Stimulated activated CD4-positive, alpha-beta T cell treated with anti-CD3 and anti-CD28 coated beads, Interleukin-1b, Interleukin-23, amount 100 ng/mL, for 24 hours (primary cell): ENCODE results near the gene TNFRSF14.

Experiments used
- DNase-seq, 4 experiments: peaks; one replicate each; pipeline ENCODE4 v3.0.0-alpha.2; 2020; ENCODE audit warnings: low read depth in 4 of 4, low spot score in 1 of 4

Gene TNFRSF14

GRCh38 chr1:2556277-2556677, at the start of gene TNFRSF14:
TSS of gene TNFRSF14 (plus strand) at chr1:2556371. CDS start at chr1:2556665, 294 bp downstream.
- peak in 3 of 4 experiments; percentile 41 to 49 (median 46) for DNase-seq

- DNase-seq: no peak
Observed at GRCh38 chr1:2506901-2507565, 49.1 kb upstream of the TNFRSF14 start.

- no peak for DNase-seq
Observed at GRCh38 chr1:2507744-2508155, 48.4 kb upstream of the TNFRSF14 start.

- no peak for DNase-seq
Observed at GRCh38 chr1:2508180-2508579, 48.0 kb upstream of the TNFRSF14 start.

GRCh38 chr1:2508751-2509150, 47.4 kb upstream of the TNFRSF14 start:
- no peak for DNase-seq

GRCh38 chr1:2509589-2509988, 46.6 kb upstream of the TNFRSF14 start:
- DNase-seq: no peak

- no peak for DNase-seq
Observed at GRCh38 chr1:2510366-2511155, 45.6 kb upstream of the TNFRSF14 start.

GRCh38 chr1:2512862-2513421, 43.2 kb upstream of the TNFRSF14 start:
- DNase-seq: no peak

GRCh38 chr1:2513939-2514652, 42.1 kb upstream of the TNFRSF14 start:
- DNase-seq: no peak

GRCh38 chr1:2514863-2515762, 41.1 kb upstream of the TNFRSF14 start:
- DNase-seq: no peak

GRCh38 chr1:2515763-2516080, 40.4 kb upstream of the TNFRSF14 start:
- DNase-seq: no peak

- no peak for DNase-seq
Observed at GRCh38 chr1:2516124-2516523, 40.0 kb upstream of the TNFRSF14 start.

- DNase-seq: no peak
Observed at GRCh38 chr1:2516946-2517345, 39.2 kb upstream of the TNFRSF14 start.

GRCh38 chr1:2517966-2518365, 38.2 kb upstream of the TNFRSF14 start:
- DNase-seq: no peak

- no peak for DNase-seq
Observed at GRCh38 chr1:2518528-2518927, 37.6 kb upstream of the TNFRSF14 start.

GRCh38 chr1:2519029-2519685, 37.0 kb upstream of the TNFRSF14 start:
- no peak for DNase-seq

GRCh38 chr1:2519729-2520128, 36.4 kb upstream of the TNFRSF14 start:
- DNase-seq: no peak

GRCh38 chr1:2520206-2520605, 36.0 kb upstream of the TNFRSF14 start:
- no peak for DNase-seq

GRCh38 chr1:2520806-2521205, 35.4 kb upstream of the TNFRSF14 start:
- no peak for DNase-seq

GRCh38 chr1:2522230-2522629, 33.9 kb upstream of the TNFRSF14 start:
- DNase-seq: no peak
